CD4-positive, alpha-beta T cell (primary cell): ENCODE measurements around the gene KCNQ1. TPM values are rescaled to one million over a fixed set of nuclear protein-coding genes. Genes with fewer than 3 reads are reported as not detected.

Experiments
- ATAC-seq: fragments of 200-7000 bp; cut with Tn5 transposase; one replicate; pipeline ENCODE4 v1.10.0; 2022; ENCODE audit warnings: mild to moderate bottlenecking; ENCODE audit not compliant: poor library complexity
- CTCF ChIA-PET: fragments of 350-600 bp; sonication (Branson Sonifier 250); formaldehyde crosslinking; loops from one replicate; lab custom pipeline; 2021; ENCODE audit warnings: antibody characterized with exemption, inconsistent platforms; lab: Charles Lee
- POLR2A ChIA-PET: fragments of 350-600 bp; sonication (Branson Sonifier 250); formaldehyde crosslinking; loops from one replicate; lab custom pipeline; 2021; ENCODE audit warnings: antibody characterized with exemption, inconsistent platforms; lab: Charles Lee
- DNase-seq, 14 experiments: peaks; one replicate each; pipeline ENCODE4 v3.0.0-alpha.2; 2013 to 2020; ENCODE audit warnings: mixed read lengths in 2 of 14
- H3K27ac ChIP-seq, 2 donors: one replicate each; pipeline versions ENCODE4 v1.5.1 to v1.7.0; 2013; ENCODE audit warnings: low read length in 2 of 2, low read depth in 1 of 2, mild to moderate bottlenecking in 1 of 2
- H3K27me3 ChIP-seq, 2 experiments: 1 replicate in 1 of 2; 2 replicates in 1 of 2; pipeline versions ENCODE4 v1.6.1 to v1.7.0; 2013; ENCODE audit warnings: low read length in 2 of 2, control low read depth in 1 of 2, mild to moderate bottlenecking in 1 of 2, moderate library complexity in 1 of 2; ENCODE audit not compliant: insufficient read depth in 2 of 2, control insufficient read depth in 1 of 2
- H3K36me3 ChIP-seq: one replicate; pipeline ENCODE4 v1.6.1; 2013; ENCODE audit warnings: low read length, control low read depth; ENCODE audit not compliant: insufficient read depth
- H3K4me1 ChIP-seq: one replicate; pipeline ENCODE4 v1.6.1; 2013; ENCODE audit warnings: low read length, control low read depth; ENCODE audit not compliant: insufficient read depth
- H3K4me3 ChIP-seq: one replicate; pipeline ENCODE4 v1.5.1; 2013; ENCODE audit warnings: mild to moderate bottlenecking, low read length, moderate library complexity
- H3K9me3 ChIP-seq, 2 experiments: 1 replicate in 1 of 2; 2 replicates in 1 of 2; pipeline versions ENCODE4 v1.6.1 to v1.7.0; 2013; ENCODE audit warnings: low read length in 2 of 2, mild to moderate bottlenecking in 2 of 2, control low read depth in 1 of 2, moderate library complexity in 1 of 2; ENCODE audit not compliant: control insufficient read depth in 1 of 2, insufficient read depth in 1 of 2
- H3K27ac Mint-ChIP-seq: one replicate; pipeline ENCODE4 v1.8.0; 2020; ENCODE audit warnings: mixed read lengths
- H3K27me3 Mint-ChIP-seq: one replicate; pipeline ENCODE4 v1.8.0; 2021; ENCODE audit warnings: mixed read lengths
- H3K36me3 Mint-ChIP-seq: one replicate; pipeline ENCODE4 v1.8.0; 2021; ENCODE audit warnings: low read depth, mixed read lengths
- H3K4me1 Mint-ChIP-seq: one replicate; pipeline ENCODE4 v1.8.0; 2021; ENCODE audit warnings: low read depth, mixed read lengths
- H3K4me3 Mint-ChIP-seq: one replicate; pipeline ENCODE4 v1.8.0; 2020; ENCODE audit warnings: mild to moderate bottlenecking, mixed read lengths
- H3K9me3 Mint-ChIP-seq: one replicate; pipeline ENCODE4 v1.8.0; 2020; ENCODE audit warnings: mixed read lengths
- intact Hi-C, 2 experiments: fragments of 100-400 bp; cut with DNase I in 1 of 2; cut with micrococcal nuclease in 1 of 2; formaldehyde crosslinking; loops; one replicate each; pipeline versions ENCODE4 v1.15.1 to v1.9.0; 2023 to 2025; cut with DNase I, micrococcal nuclease
- total RNA-seq, 174 experiments: library from RNA in 2 of 174; stranded (reverse) in 2 of 174; gene quantifications; one replicate each; pipeline ENCODE4 v1.2.3 and lab custom pipeline; 2021 to 2026
- TF ChIP-seq, protein P1 (sequence below): fragments of 200-600 bp; IDR thresholded peaks from one replicate; pipeline ENCODE4 v1.8.0; 2022; ENCODE audit warnings: antibody characterized with exemption, mild to moderate bottlenecking

Gene KCNQ1
- total RNA-seq, 2 experiments from 2014 or later, result 31.3 to 33.1 TPM

DNA sequence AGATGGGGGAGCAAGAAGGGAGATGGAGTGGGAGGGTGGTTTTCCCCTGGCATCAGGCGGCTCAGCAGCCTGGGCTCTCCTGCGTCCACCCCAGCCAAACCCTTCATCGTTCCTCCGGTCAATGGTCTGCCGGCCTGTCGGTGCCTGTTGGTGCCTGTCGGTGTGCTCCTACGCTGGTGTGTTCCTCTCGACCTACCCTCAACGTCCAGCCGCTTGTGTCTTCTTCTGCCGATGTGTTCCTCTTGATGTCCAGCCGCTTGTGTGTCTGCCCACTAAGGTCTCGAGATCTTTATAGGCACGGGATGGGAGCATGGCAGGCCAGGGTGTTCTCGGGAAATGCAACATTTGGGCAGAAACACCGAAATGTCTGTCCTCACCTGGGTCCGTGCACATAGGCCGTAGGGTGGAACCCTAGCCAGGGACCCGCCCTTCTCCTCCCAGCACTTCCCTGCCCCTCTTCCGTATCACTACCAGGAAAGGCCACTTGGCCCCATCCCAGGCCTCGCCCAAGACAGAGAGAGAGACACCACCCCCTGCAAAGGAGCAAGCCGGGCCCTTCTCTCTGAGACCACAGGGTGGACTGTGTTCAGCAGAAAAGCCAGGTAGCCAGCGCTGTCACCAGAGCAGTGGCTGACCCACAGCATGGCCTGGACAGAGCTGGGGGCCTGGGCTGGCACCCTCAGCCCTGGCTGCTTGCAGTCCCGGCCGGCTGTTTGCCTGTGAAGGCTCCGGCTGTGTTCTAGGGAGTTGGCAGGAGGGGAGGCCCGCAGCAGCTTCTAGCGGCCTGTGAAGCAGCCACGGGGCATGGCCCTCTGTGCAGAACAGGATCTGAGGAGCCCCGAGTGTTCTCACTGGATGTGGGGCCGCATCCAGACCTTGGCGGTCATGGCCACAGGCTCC is 316.6 kb downstream of the KCNQ1 start:
- no peaks in the 10 kb centered on the region for H3K27me3 ChIP-seq
- ChIA-PET POLR2A (no interaction called here), CTCF (no interaction called here)
- Mint-ChIP-seq H3K4me3 (no peak overlapping the region), H3K4me1 (no peaks in the 10 kb centered on the region), H3K27ac (no peak overlapping the region), H3K36me3 (no peaks in the 10 kb centered on the region), H3K9me3 (no peaks in the 10 kb centered on the region), H3K27me3 (no peaks in the 10 kb centered on the region)
- H3K36me3 ChIP-seq, result no peaks in the 10 kb centered on the region
- intact Hi-C loops, result no loop called here
- ATAC-seq, result no peak
- DNase-seq, result peak in 2 of 14 experiments; percentile 3 to 22
- no peaks in the 10 kb centered on the region for H3K4me1 ChIP-seq
- H3K4me3 ChIP-seq, result no peak overlapping the region
- H3K9me3 ChIP-seq, result peaks cover 0 to 2% of the 10 kb centered on the region in 2 experiments
- TF ChIP-seq, protein P1, sequence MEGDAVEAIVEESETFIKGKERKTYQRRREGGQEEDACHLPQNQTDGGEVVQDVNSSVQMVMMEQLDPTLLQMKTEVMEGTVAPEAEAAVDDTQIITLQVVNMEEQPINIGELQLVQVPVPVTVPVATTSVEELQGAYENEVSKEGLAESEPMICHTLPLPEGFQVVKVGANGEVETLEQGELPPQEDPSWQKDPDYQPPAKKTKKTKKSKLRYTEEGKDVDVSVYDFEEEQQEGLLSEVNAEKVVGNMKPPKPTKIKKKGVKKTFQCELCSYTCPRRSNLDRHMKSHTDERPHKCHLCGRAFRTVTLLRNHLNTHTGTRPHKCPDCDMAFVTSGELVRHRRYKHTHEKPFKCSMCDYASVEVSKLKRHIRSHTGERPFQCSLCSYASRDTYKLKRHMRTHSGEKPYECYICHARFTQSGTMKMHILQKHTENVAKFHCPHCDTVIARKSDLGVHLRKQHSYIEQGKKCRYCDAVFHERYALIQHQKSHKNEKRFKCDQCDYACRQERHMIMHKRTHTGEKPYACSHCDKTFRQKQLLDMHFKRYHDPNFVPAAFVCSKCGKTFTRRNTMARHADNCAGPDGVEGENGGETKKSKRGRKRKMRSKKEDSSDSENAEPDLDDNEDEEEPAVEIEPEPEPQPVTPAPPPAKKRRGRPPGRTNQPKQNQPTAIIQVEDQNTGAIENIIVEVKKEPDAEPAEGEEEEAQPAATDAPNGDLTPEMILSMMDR, result no peak
- no peak overlapping the region for H3K27ac ChIP-seq

DNA sequence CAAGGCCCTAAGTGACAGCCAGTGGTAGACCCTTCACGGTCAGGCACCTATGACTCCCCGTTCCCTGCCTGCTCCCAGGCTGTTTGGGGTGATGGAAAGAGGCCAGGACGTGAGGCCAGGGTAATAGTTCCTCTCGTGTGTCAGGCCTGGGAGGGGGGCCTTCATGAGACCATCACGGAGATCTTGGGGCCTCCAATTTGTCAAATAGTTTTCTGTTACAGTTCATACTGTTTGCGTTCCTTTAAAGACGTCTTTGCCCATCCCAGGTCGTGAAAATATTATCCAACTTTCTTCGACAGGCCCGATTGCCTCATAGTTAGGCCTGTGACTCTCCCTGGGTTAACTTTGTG is 317.2 kb downstream of the KCNQ1 start:
- intact Hi-C loops, result no loop called here
- ATAC-seq (no peak), DNase-seq (peak in 2 of 14 experiments; percentile 4 to 25)
- Histone ChIP-seq H3K27me3 (no peaks in the 10 kb centered on the region), H3K4me3 (no peak overlapping the region), H3K9me3 (no peaks in the 10 kb centered on the region), H3K27ac (no peak overlapping the region), H3K36me3 (no peaks in the 10 kb centered on the region), H3K4me1 (no peaks in the 10 kb centered on the region)
- CTCF ChIA-PET, result no interaction called here
- POLR2A ChIA-PET, result no interaction called here
- H3K4me3 Mint-ChIP-seq, result no peak overlapping the region
- H3K36me3 Mint-ChIP-seq, result no peaks in the 10 kb centered on the region
- no peaks in the 10 kb centered on the region for H3K9me3 Mint-ChIP-seq
- H3K27me3 Mint-ChIP-seq, result no peaks in the 10 kb centered on the region
- H3K27ac Mint-ChIP-seq, result no peak overlapping the region
- TF ChIP-seq, protein P1, result no peak
- no peaks in the 10 kb centered on the region for H3K4me1 Mint-ChIP-seq

DNA sequence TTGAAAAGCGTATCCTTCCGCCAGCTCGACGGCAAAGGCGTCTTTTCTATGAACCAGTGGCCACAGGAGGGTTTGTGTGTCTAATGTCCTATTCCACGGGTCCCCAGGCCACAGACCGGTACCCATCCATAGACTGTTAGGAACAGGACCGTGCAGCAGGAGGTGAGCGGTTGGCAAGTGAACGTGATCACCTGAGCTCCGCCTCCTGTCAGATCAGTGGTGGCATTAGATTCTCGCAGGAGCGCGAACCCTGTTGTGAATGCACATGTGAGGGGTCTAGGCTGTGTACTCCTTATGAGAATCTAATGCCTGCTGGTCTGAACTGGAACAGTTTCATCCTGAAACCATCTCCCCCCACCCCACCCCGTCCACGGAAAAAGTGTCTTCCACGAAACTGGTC is 317.6 kb downstream of the KCNQ1 start:
- Mint-ChIP-seq H3K4me3 (no peak overlapping the region), H3K36me3 (no peaks in the 10 kb centered on the region), H3K27ac (no peak overlapping the region), H3K27me3 (no peaks in the 10 kb centered on the region), H3K4me1 (no peaks in the 10 kb centered on the region), H3K9me3 (no peaks in the 10 kb centered on the region)
- ATAC-seq, result no peak
- Histone ChIP-seq H3K4me3 (no peak overlapping the region), H3K27me3 (no peaks in the 10 kb centered on the region), H3K36me3 (no peaks in the 10 kb centered on the region), H3K27ac (no peak overlapping the region), H3K4me1 (no peaks in the 10 kb centered on the region), H3K9me3 (no peaks in the 10 kb centered on the region)
- intact Hi-C loops, result no loop called here
- TF ChIP-seq, protein P1, result no peak
- peak in 1 of 14 experiments; percentile 26 for DNase-seq
- ChIA-PET POLR2A (no interaction called here), CTCF (no interaction called here)
